MM.1S (cell line): ENCODE results near the gene DACT2.

ENCODE experiments used
- CTCF ChIP-seq: fragments of 300-600 bp; sonication (generic); IDR thresholded peaks from 2 replicates; pipeline ENCODE4 v1.5.1; 2016; ENCODE audit warnings: antibody characterized with exemption, low read length, mixed read lengths
- EZH2 ChIP-seq: fragments of 300-600 bp; sonication (generic); optimal IDR thresholded peaks from 2 replicates; pipeline ENCODE3; 2017; ENCODE audit warnings: low read depth, mild to moderate bottlenecking, antibody characterized with exemption, low read length, mixed read lengths
- EZH2phosphoT487 ChIP-seq: fragments of 300-600 bp; sonication (generic); IDR thresholded peaks from 2 replicates; pipeline ENCODE4 v1.6.1; 2018; ENCODE audit warnings: antibody characterized with exemption, low read length

GRCh38 chr6:168290095-168290494 lies 29.5 kb downstream of the DACT2 start:
- TF ChIP-seq CTCF: no peak
- TF ChIP-seq EZH2: no peak
- TF ChIP-seq EZH2phosphoT487: no peak
